Measurements from ENCODE around the gene RGS11. TPM values are rescaled to one million over a fixed set of nuclear protein-coding genes. Genes with fewer than 3 reads are reported as not detected.

The RGS11 gene
- total RNA-seq, 1 donor, result 0.36 TPM

GRCh38 chr16:316741-317464 is 41.2 kb upstream of the RGS11 start:
- Histone ChIP-seq H3K4me2 (ENCODE audit: insufficient read depth, low read length) (no peak overlapping the region), H3K36me3 (ENCODE audit: insufficient read depth, low read length) (peaks cover 11% of the 10 kb centered on the region), H3K79me2 (ENCODE audit: insufficient read depth, low read length) (peaks cover 68% of the 10 kb centered on the region), H4K20me1 (ENCODE audit: insufficient read depth, low read length) (peaks cover 49% of the 10 kb centered on the region), H3K27me3 (ENCODE audit: insufficient read depth, low read length) (no peaks in the 10 kb centered on the region), H3K27ac (ENCODE audit: low read depth, low read length) (no peak overlapping the region), H3K4me1 (ENCODE audit: insufficient read depth, low read length) (no peaks in the 10 kb centered on the region), H3K9me3 (ENCODE audit: low read depth, low read length) (no peaks in the 10 kb centered on the region), H2AFZ (ENCODE audit: low read length) (no peak overlapping the region), H3K4me3 (ENCODE audit: insufficient read depth, low read length) (no peak overlapping the region)
- TF ChIP-seq, protein P1, sequence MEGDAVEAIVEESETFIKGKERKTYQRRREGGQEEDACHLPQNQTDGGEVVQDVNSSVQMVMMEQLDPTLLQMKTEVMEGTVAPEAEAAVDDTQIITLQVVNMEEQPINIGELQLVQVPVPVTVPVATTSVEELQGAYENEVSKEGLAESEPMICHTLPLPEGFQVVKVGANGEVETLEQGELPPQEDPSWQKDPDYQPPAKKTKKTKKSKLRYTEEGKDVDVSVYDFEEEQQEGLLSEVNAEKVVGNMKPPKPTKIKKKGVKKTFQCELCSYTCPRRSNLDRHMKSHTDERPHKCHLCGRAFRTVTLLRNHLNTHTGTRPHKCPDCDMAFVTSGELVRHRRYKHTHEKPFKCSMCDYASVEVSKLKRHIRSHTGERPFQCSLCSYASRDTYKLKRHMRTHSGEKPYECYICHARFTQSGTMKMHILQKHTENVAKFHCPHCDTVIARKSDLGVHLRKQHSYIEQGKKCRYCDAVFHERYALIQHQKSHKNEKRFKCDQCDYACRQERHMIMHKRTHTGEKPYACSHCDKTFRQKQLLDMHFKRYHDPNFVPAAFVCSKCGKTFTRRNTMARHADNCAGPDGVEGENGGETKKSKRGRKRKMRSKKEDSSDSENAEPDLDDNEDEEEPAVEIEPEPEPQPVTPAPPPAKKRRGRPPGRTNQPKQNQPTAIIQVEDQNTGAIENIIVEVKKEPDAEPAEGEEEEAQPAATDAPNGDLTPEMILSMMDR (IDR thresholded peaks at IDR 0.05; ENCODE audit: extremely low read depth, low read depth, low read length), result no peak
- peak; percentile 79 for DNase-seq (ENCODE audit: insufficient read length, low spot score, missing footprints)

GRCh38 chr16:314795-315299 is 39.1 kb upstream of the RGS11 start:
- DNase-seq (ENCODE audit: insufficient read length, low spot score, missing footprints), result peak; percentile 36
- no peaks in the 10 kb centered on the region for H3K27me3 ChIP-seq (ENCODE audit: insufficient read depth, low read length)
- no peaks in the 10 kb centered on the region for H3K4me1 ChIP-seq (ENCODE audit: insufficient read depth, low read length)
- H4K20me1 ChIP-seq (ENCODE audit: insufficient read depth, low read length), result peaks cover 43% of the 10 kb centered on the region
- H2AFZ ChIP-seq (ENCODE audit: low read length), result no peak overlapping the region
- no peak overlapping the region for H3K4me3 ChIP-seq (ENCODE audit: insufficient read depth, low read length)
- H3K79me2 ChIP-seq (ENCODE audit: insufficient read depth, low read length), result peaks cover 55% of the 10 kb centered on the region
- no peak overlapping the region for H3K4me2 ChIP-seq (ENCODE audit: insufficient read depth, low read length)
- H3K9me3 ChIP-seq (ENCODE audit: low read depth, low read length), result no peaks in the 10 kb centered on the region
- TF ChIP-seq, protein P1 (IDR thresholded peaks at IDR 0.05; ENCODE audit: extremely low read depth, low read depth, low read length), result no peak
- no peak overlapping the region for H3K27ac ChIP-seq (ENCODE audit: low read depth, low read length)
- peaks cover 11% of the 10 kb centered on the region for H3K36me3 ChIP-seq (ENCODE audit: insufficient read depth, low read length)

GRCh38 chr16:314351-314750 is 38.6 kb upstream of the RGS11 start:
- Histone ChIP-seq H3K27ac (ENCODE audit: low read depth, low read length) (no peak overlapping the region), H4K20me1 (ENCODE audit: insufficient read depth, low read length) (peaks cover 46% of the 10 kb centered on the region), H3K9me3 (ENCODE audit: low read depth, low read length) (no peaks in the 10 kb centered on the region), H3K79me2 (ENCODE audit: insufficient read depth, low read length) (peaks cover 54% of the 10 kb centered on the region), H3K4me2 (ENCODE audit: insufficient read depth, low read length) (no peak overlapping the region), H3K4me1 (ENCODE audit: insufficient read depth, low read length) (no peaks in the 10 kb centered on the region), H3K27me3 (ENCODE audit: insufficient read depth, low read length) (no peaks in the 10 kb centered on the region), H3K36me3 (ENCODE audit: insufficient read depth, low read length) (peaks cover 11% of the 10 kb centered on the region), H2AFZ (ENCODE audit: low read length) (no peak overlapping the region), H3K4me3 (ENCODE audit: insufficient read depth, low read length) (no peak overlapping the region)
- TF ChIP-seq, protein P1 (IDR thresholded peaks at IDR 0.05; ENCODE audit: extremely low read depth, low read depth, low read length), result no peak
- peak; percentile 74 for DNase-seq (ENCODE audit: insufficient read length, low spot score, missing footprints)

GRCh38 chr16:311725-312124 is 36.0 kb upstream of the RGS11 start:
- TF ChIP-seq, protein P1 (IDR thresholded peaks at IDR 0.05; ENCODE audit: extremely low read depth, low read depth, low read length), result no peak
- H3K36me3 ChIP-seq (ENCODE audit: insufficient read depth, low read length), result peaks cover 20% of the 10 kb centered on the region
- no peak overlapping the region for H3K4me2 ChIP-seq (ENCODE audit: insufficient read depth, low read length)
- H3K4me3 ChIP-seq (ENCODE audit: insufficient read depth, low read length), result no peak overlapping the region
- H3K9me3 ChIP-seq (ENCODE audit: low read depth, low read length), result no peaks in the 10 kb centered on the region
- H3K27ac ChIP-seq (ENCODE audit: low read depth, low read length), result no peak overlapping the region
- H3K79me2 ChIP-seq (ENCODE audit: insufficient read depth, low read length), result peaks cover 32% of the 10 kb centered on the region
- peak; percentile 29 for DNase-seq (ENCODE audit: insufficient read length, low spot score, missing footprints)
- H2AFZ ChIP-seq (ENCODE audit: low read length), result no peak overlapping the region
- no peaks in the 10 kb centered on the region for H3K27me3 ChIP-seq (ENCODE audit: insufficient read depth, low read length)
- H3K4me1 ChIP-seq (ENCODE audit: insufficient read depth, low read length), result no peaks in the 10 kb centered on the region
- peaks cover 27% of the 10 kb centered on the region for H4K20me1 ChIP-seq (ENCODE audit: insufficient read depth, low read length)
